ENCODE measurements around the gene DAB2IP. TPM values are rescaled to one million over a fixed set of nuclear protein-coding genes. Genes with fewer than 3 reads are reported as not detected.

DAB2IP gene
- total RNA-seq, 1 experiment from 2014 or later, result 52.6 TPM

GRCh38 chr9:121613009-121613752 lies 38.3 kb upstream of the DAB2IP start:
- ATAC-seq (no peak), DNase-seq (ENCODE audit: low spot score) (no peak)
- Mint-ChIP-seq H3K9me3 (no peaks in the 10 kb centered on the region), H3K27ac (no peak overlapping the region; the same call in 1 of the 2 replicates), H3K4me3 (no peak overlapping the region), H3K4me1 (peaks cover 40% of the 10 kb centered on the region), H3K27me3 (ENCODE audit: low read depth) (no peaks in the 10 kb centered on the region), H3K36me3 (no peaks in the 10 kb centered on the region)
- ChIA-PET POLR2A (interaction anchor here (1.1 kb wide), 1 partner anchor 14 kb away, joined by 4 read pairs; no protein-coding TSS in a partner anchor), CTCF (interaction anchor here (0.8 to 5.8 kb wide), 9 partner anchors 8 to 77 kb away, joined by 3 to 49 read pairs (median 4); no protein-coding TSS in a partner anchor)
- TF ChIP-seq MLX (CRISPR knock-in tag; IDR thresholded peaks at IDR 0.05), result no peak
- no peak for TF ChIP-seq ELF4 (CRISPR knock-in tag; IDR thresholded peaks at IDR 0.05; ENCODE audit: low read depth)
- no peak for TF ChIP-seq GABPB1 (CRISPR knock-in tag; IDR thresholded peaks at IDR 0.05)
- no peak for TF ChIP-seq STAT6 (CRISPR knock-in tag; conservative IDR thresholded peaks at IDR 0.05; ENCODE audit: low read depth)
- TF ChIP-seq ZNF263 (CRISPR knock-in tag; IDR thresholded peaks at IDR 0.05; ENCODE audit: low read depth), result no peak
- TF ChIP-seq E2F5 (CRISPR knock-in tag; IDR thresholded peaks at IDR 0.05), result no peak
- no peak for TF ChIP-seq ERG (CRISPR knock-in tag; IDR thresholded peaks at IDR 0.05)
- TF ChIP-seq JAZF1 (CRISPR knock-in tag; IDR thresholded peaks at IDR 0.05), result no peak
- no peak for TF ChIP-seq SMAD4 (CRISPR knock-in tag; IDR thresholded peaks at IDR 0.05)
- no peak for TF ChIP-seq NFATC4 (CRISPR knock-in tag; IDR thresholded peaks at IDR 0.05)
- no peak for TF ChIP-seq ESRRA (CRISPR knock-in tag; IDR thresholded peaks at IDR 0.05; ENCODE audit: borderline replicate concordance)
- TF ChIP-seq TEAD1 (CRISPR knock-in tag; IDR thresholded peaks at IDR 0.05), result no peak
- no peak for TF ChIP-seq ATF1 (CRISPR knock-in tag; IDR thresholded peaks at IDR 0.05)
- TF ChIP-seq ZNF532 (CRISPR knock-in tag; IDR thresholded peaks at IDR 0.05; ENCODE audit: borderline replicate concordance), result no peak
- TF ChIP-seq RELA (CRISPR knock-in tag; IDR thresholded peaks at IDR 0.05; ENCODE audit: borderline replicate concordance), result no peak
- no peak for TF ChIP-seq AR (CRISPR knock-in tag; IDR thresholded peaks at IDR 0.05)
